GM21786 (cell line): ENCODE results near the gene RNF20.
"Not testable (repeated sequence)": the region's sequence is repeated elsewhere in the genome, so short reads cannot be mapped to it uniquely, and the experiment has no call there.

Source experiments
- ATAC-seq: cut with Tn5 transposase; IDR thresholded peaks from one replicate; pipeline ENCODE4 v1.9.1; 2021; ENCODE audit not compliant: unreplicated experiment

The RNF20 gene, protein sequence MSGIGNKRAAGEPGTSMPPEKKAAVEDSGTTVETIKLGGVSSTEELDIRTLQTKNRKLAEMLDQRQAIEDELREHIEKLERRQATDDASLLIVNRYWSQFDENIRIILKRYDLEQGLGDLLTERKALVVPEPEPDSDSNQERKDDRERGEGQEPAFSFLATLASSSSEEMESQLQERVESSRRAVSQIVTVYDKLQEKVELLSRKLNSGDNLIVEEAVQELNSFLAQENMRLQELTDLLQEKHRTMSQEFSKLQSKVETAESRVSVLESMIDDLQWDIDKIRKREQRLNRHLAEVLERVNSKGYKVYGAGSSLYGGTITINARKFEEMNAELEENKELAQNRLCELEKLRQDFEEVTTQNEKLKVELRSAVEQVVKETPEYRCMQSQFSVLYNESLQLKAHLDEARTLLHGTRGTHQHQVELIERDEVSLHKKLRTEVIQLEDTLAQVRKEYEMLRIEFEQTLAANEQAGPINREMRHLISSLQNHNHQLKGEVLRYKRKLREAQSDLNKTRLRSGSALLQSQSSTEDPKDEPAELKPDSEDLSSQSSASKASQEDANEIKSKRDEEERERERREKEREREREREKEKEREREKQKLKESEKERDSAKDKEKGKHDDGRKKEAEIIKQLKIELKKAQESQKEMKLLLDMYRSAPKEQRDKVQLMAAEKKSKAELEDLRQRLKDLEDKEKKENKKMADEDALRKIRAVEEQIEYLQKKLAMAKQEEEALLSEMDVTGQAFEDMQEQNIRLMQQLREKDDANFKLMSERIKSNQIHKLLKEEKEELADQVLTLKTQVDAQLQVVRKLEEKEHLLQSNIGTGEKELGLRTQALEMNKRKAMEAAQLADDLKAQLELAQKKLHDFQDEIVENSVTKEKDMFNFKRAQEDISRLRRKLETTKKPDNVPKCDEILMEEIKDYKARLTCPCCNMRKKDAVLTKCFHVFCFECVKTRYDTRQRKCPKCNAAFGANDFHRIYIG

DNA sequence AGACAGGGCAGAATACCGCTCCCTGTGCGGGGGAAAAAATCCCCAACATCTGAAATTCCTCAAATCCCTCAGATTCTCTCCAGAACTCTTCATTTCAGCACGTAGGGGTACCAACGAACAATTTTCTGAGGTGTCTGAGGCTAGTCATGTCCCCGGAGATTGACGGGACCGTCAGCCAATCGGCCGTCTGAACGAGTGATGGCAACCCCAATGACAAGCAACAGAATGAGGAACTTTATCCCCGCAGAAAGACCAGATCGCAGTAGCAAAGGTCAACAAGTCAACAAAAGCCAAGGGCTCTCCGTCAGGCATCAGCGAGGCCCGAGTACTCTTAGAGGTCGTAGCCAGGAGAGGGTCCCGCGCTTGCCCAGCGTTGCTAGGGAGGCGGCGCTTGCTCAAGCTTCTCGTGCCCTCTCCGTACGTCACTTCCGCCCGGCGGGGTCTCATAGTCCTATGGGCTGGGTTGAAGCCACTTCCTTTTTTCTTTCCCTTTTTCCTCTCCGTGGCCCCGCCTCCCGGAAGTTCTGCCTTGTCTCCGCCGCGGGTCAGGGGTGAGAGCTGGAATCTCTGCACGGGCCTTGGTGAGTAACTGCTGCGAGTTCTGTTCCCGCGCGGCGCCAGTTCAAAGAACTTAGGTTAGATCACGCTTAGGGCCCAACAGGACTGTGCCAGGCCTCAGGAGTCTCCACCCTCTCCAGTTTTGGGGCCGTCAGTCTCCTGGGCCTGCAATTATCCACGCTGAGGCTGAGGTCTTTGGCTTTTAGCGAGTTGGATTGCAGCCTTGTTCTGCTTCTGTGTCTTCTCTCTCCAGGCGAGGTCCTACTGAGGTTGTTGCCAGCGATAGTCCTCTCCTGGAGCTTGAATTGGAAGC, at the start of gene RNF20:
TSS of gene RNF20 (plus strand) at position 520 of the 871 bp plus-strand sequence. CDS start 1,571 bp downstream, outside the sequence.
- ATAC-seq = peak; percentile 98

DNA sequence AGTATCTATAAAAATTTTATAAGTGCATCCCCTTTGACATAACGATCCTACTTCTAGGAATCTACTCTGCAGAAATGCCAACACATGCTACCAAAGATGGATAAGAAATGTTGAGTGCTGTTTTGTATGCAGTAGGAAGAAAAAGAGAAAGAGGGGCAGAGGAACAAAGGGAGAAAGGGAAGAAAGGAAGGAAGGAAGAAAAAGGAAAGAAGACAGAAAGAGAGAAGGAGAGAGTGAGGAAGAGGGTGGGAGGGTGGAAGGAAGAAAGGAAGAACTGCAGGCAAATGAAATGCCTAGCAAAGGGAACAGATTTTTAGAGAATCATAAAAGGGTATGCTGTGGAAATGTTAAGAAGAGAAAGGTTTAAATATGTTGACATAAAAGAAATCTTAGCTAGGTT, 49.6 kb upstream of the RNF20 start:
- no peak for ATAC-seq

DNA sequence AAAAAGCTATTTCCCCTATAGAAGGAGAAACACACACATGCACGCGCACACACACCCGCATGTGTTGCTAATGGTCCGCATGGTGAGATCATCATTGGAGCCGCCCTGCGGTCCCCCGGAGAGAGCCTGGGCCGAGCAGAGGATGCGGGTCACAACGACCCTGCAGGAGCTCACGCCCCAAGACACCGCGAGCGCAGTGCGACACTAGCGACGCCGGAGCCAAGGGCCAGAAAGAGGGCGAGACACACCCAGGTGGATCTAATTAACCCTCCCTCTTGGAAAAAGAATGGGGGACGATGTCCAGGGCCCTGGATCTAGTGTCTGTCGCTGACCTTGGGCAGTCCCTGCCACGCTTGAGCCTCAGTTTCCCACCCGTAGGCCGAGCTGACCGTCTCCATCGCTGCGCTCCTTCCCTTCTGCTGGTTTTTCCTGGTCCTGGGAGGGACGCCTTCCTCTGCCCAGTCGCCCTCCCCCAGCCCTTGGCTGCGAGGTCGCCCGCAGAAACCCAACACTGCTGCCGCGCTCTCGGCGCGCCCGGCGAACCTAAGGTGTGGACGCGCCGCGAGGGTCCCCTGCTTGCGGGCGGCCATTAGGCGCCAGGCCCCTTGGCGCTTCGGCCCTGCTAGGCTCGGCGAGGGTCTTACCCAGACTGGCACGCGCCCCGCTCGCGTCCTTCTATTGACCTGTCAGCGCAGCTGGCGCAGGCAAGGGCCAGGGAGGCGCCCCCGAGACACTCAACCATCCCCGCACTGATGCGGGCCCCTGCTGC, 47.5 kb upstream of the RNF20 start:
- ATAC-seq = no peak

DNA sequence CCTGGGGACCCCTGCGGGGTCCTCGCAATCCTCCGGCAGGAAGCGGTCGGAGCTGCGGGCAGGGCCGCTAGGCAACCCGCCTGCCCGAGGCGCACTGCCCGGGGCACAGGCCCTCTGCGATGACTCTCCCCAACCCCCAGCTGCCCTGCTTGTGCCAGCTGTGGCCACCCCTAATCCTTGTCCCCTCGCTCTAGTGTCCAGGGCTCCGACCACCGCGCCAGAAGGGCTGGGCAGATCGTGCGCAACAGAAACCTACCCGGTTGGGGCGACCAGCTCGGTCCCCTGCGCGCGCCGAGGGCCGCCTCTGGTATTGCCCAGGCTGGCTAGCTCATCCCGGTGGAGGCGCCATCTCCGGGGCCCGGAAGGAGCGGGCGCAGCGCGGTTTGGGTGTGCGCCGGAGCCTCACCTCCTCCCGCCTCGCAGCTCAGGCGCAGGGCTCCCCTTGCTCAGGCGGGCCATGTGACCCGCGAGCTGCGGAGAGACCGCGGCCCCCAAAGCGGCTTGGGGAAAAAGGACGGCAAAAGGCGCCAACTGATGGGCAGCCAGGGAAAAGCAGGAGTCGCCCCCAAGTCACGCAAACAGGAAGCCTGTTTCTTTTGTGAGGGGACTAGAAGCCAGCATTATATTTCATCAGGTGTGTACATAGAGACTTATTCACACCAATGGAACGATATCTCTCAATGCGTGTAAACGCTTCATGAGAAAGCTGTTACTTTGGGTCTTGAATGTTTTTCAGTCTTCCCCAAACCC, 46.8 kb upstream of the RNF20 start:
- no peak for ATAC-seq

DNA sequence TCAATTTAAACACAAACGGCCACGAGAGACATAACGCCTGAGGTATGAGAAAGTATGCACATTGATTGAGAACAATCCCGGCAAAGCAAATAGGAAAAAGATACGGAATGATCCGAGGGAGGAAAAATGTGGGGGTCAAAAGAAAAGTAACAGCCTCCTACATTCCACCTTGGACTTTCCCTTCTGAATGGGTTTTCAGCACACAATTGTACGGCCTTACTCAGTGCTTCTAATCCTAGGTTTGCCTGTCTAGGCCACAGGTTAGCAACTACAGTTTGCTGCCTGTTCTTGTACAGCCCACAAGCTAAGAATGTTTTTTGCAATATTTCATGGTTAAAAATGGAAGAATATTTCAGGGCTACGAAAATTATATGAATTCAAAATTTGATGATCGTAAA, 46.2 kb upstream of the RNF20 start:
- ATAC-seq = no peak

DNA sequence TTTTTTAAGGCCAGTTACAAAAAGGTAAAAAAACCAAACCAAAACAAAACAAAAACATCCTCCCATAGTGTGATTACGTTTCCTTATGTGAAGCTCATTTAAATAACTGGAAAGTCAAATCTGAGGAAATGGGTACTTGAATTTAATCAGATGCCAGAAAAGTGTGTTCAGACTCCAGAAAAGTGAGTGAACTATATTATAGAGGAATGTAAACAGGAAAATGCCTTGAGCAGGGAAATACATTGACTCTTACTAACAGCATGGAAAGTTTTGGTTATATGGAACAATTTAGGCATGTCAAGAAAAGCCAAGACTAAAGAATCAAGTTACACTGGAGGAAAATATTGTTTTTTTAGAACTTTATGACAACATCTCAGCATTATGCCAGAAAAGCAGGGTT, 37.8 kb upstream of the RNF20 start:
- no peak for ATAC-seq

DNA sequence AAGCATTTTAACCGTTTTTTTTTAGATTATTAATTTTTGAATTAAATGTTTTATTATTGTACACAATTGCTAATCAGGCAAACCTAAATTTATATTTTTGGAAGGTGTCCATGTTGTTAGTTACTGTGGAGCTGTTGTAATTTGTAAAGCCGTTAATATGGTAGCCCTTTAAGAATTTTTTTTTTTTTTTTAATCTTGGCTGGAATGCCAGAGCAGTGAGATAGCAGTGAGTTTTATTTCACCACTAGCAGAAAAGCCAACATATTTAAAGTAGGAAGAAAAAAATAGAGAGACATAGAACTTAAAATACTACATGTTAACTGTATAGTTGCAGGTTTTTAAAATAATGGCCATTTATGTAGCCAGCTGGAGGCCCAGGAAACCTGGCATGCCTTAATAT, 35.3 kb upstream of the RNF20 start:
- ATAC-seq = no peak

DNA sequence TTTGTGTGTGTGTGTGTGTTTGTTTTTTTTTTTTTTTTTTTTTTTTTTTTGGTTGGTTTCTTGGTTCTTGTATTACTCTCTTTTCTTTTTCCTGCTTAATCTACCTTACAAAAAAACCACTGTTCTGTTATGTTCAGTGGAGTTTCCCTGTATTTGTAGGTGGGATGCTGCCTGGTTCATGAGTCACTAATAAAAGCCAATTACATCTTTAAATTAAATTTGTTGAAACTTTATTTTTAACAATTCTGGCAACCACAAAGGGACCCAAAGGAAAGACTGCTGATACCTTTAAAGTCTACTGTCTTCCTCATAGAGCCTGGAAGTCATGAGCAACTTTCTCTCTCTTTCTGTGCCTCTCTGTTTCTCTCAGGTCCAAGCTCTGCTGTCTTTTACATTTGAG, 29.5 kb upstream of the RNF20 start:
- ATAC-seq = no peak

DNA sequence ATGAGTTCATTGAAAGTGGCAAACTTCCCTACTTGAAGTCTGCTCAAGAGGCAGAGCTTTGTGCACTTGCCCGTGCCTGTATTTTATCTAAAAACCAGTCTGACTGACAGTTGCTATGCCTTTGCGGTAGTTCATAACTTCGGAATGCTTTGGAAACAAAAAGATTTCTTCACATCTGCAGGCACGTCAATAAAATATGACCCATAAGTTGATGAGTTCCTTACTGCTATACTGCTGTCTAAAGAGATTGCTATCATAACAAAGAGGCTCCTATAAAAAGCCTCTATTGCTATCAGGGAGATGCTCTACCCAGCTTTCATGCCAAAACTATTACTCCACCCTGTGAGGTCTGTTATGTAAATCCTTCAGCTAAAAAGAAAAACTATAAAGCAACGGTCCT, 25.4 kb upstream of the RNF20 start:
- ATAC-seq = no peak

DNA sequence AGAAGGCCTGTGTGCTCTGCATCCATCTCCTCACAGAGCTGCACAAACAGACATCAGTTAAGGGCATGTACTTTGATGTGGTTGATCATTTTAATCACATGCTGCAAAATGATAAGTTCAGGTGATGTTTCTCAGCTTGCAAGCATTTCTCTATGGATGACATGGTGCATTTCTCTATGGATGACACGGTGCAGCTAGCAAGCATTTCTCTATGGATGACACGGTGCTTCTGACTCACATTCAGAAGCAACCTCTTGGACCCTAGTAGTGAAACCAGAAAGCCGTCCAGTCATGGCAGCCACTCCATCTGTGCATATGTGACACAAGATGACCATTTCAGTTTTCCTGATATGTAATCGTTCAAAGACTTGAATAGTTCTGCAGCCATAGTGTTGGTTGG, 24.1 kb upstream of the RNF20 start:
- no peak for ATAC-seq

DNA sequence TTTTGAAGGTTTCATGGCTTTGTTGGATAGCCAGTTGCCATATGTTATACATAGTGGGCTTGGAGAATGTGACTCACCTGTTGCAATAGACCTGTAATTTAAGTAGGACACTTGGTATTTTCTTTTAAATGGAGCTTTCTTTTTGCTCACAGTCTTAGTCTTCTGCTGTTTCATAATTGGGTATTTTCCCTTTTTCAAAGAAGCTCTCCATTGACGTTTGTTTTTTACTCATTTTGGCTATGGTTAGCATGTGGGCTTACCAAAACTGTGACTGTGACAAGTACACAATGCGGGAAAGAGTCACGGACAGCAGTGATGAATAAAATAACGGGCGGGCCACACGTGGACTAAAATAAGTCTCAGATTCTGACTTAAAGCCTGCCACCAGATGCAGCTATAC, 23.2 kb upstream of the RNF20 start:
- no peak for ATAC-seq

DNA sequence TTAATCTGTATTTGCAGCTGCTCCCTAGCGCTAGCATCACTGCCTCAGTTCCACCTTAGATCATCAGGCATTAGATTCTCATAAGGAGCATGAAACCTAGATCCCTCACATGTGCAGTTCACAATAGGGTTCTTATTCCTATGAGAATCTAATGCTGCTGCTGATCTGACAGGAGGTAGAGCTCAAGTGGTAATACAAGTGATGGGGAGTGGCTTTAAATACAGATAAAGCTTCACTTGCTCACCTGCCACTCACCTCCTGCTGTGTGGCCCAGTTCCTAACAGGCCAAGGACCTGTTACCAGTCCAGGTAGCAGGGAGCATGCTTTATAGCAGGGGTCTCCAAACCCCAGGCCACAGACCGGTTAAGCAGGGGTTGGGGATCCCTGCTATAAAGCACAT, 22.6 kb upstream of the RNF20 start:
- ATAC-seq = no peak

DNA sequence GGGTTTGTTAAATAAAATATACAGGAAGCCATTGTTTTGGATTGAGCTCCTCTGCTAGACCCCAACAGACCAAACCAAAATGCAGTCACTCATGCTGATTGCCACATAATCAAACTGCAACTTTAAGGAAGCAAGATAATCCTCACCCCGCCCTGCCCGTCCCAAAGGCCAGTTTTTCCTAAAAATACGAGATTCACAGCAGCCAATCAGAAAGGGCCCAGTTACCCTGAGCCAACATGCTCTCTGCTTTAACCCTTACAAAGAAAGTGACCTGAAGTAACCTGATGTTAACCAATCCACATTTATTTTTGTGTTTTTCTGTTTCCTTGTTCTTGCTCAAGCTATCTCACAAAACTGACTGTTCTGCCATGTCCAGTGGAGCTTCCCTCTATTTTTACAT, 21.5 kb upstream of the RNF20 start:
- no peak for ATAC-seq

DNA sequence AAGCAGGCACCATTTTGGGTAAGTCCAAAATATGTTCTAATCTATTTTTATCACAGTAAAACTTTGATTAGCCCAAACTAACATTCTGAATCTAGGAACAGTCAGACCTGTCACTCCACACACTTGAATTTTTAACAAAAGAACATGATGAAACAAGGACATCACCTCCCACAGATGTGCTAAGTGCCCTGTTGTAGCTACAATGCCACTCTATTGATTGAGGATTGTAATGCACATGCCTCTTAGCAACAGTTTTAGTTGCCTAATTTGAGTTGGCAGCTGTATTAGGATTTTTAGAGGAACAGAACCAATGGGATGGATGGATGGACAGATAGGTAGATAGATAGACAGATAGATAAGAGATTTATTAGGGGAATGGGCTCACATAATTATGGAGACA, 20.3 kb upstream of the RNF20 start:
- no peak for ATAC-seq

DNA sequence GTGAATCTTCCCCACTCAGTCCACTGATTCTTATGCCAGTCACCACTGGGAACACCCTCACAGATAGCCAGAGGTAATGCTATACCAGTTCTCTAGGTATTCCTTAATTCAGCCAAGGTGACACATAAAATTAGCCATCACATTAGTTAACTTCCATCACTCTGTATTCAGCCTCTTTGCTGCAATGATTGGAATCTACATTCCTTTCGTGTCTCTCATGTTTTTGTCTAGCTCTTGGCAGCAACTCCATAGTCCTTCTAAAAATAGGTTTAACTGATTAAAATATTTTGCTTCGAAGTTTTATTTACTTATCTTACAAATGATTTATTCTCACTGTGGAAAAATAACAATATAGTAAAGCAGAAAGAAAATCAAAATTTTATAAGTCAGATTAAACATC, 19.6 kb upstream of the RNF20 start:
- no peak for ATAC-seq

DNA sequence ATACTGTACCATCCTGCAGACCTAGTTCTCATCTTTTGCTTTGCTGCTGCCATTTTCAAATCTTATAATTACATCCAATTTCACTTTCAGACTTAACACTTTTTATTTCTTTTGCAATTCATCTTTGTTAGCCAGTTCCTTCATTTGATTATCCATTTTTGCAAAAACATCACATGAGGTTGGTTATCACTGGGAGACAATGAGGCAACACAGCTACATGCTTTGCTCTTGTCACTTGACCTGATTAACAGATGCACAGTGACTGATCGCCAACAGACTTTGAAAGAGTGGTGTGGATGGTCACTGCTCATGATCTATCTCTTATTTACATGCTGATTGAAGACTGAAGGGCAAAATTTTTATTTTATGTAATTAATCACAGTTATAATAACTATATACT, 17.0 kb upstream of the RNF20 start:
- ATAC-seq = no peak

DNA sequence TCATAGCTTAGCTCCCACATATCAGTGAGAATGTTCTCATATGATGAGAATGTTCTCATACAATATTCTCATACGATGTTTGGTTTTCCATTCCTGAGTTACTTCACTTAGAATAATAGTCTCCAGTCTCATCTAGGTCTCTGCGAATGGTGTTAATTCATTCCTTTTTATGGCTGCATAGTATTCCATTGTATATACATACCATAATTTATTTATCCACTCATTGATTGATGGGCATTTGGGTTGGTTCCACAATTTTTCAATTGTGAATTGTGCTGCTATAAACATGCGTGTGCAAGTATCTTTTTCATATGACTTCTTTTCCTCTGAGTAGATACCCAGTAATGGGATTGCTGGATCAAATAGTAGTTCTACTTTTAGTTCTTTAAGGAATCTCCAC, 15.2 kb upstream of the RNF20 start:
- not testable (repeated sequence) for ATAC-seq

DNA sequence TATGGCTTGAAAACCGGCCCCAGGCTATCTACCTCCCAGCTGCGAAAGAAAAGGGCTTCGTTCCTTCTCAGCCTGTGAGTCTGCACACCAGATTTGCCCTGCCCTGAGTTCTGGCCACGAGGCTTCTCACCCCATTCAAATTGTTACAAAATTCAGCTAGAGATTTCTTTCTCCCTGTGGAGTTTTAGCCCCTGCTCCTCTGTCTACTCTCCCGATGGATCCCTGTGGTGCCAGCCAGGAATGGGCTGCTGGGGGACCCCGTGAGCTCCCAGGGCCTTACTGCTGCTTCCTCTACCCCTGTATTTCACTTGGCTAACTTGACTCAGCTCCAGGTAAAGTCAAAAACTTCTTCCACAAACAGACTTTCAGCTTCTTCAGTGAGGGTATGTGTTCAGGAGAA, 9.3 kb upstream of the RNF20 start:
- no peak for ATAC-seq

DNA sequence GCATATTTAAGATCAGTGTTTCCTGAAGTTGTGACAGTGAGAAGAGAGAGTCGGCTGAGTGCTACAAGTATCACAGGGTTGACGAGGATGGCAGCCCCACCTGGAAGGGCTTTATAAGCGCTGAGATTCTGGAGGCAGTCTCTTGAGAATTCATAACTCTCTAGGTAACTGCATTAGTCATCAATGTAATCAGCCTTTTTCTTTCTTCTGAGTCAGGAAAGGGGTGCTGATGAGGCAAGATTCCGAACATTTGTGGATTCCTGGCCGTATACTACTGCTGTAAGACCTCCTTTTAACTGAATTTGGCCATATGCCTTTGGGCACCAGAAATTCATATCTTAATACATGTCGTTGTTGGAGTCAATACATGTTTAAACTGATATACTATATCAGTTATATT, 6.6 kb upstream of the RNF20 start:
- ATAC-seq = no peak

DNA sequence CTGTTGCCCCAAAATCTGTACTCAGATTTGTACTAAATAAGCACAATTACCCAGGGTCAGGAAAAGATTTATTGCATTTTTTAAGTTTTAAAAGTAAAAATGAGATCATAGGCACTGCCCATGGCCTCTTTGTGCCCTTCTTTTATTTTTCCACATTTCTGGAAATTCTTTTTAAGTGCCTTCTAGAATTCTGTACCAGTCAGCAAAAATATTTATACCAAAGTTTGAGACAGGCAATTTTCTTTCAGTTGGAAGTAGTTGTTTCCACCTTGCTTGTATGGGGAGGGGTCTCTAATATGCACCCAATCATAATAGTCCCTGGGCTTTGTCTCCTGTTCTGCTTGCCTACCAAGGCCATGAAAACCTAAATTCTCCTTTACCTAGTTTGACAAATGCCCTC, 5.6 kb upstream of the RNF20 start:
- ATAC-seq = no peak
